HepG2 (cell line): Measurements from ENCODE around the gene TMEM174. TPM values are rescaled to one million over a fixed set of nuclear protein-coding genes. Genes with fewer than 3 reads are reported as not detected.

Experiments used
- ATAC-seq: fragments of 200-7000 bp; cut with Tn5 transposase; 3 replicates; pipeline ENCODE4 v1.9.1; 2020; ENCODE audit warnings: mild to moderate bottlenecking, moderate library complexity
- BruUV-seq: library from RNA; stranded (reverse); fragments of 400-500 nt; replicated peaks from 2 replicates; lab custom pipeline; 2021; lab: Mats Ljungman, UMichigan
- CTCF ChIA-PET: fragments of 300-600 bp; formaldehyde crosslinking; extraction: SDS; loops from one replicate; lab custom pipeline; 2021; ENCODE audit warnings: low total read pairs, inconsistent platforms, low intra/inter-chr PET ratio; lab: Yijun Ruan, JAX
- POLR2A ChIA-PET: fragments of 350-600 bp; sonication (Branson Sonifier 250); formaldehyde crosslinking; loops from one replicate; lab custom pipeline; 2020; ENCODE audit warnings: antibody characterized with exemption, inconsistent platforms; lab: Yijun Ruan, JAX
- DNase-seq: peaks from one replicate; pipeline ENCODE4 v3.0.0-alpha.2; 2015; ENCODE audit warnings: low spot score
- FAIRE-seq: peaks from 3 replicates; lab custom pipeline; 2011; peaks lifted over from hg19 to GRCh38; lab: Jason Lieb, UNC
- H2AFZ ChIP-seq: one replicate; pipeline ENCODE4 v1.6.1; 2011; ENCODE audit warnings: low read length, inconsistent platforms
- H3K27ac ChIP-seq: fragments of 300-600 bp; 3 replicates; pipeline ENCODE4 v1.8.0; 2011; ENCODE audit warnings: mixed run types, mild to moderate bottlenecking, mixed read lengths, low read length, inconsistent platforms; ENCODE audit not compliant: insufficient read depth; ENCODE audit errors: extremely low read length
- H3K27me3 ChIP-seq, 2 experiments: fragments of 200-600 bp in 1 of 2; 2 replicates in 1 of 2; 3 replicates in 1 of 2; pipeline versions ENCODE4 v1.6.0 to v1.8.0; 2011; ENCODE audit warnings: low read length in 2 of 2, mild to moderate bottlenecking in 2 of 2, moderate library complexity in 2 of 2, inconsistent platforms in 1 of 2; ENCODE audit not compliant: insufficient read depth in 2 of 2, control insufficient read depth in 1 of 2
- H3K36me3 ChIP-seq, 2 experiments: fragments of 200-600 bp in 1 of 2; replicated peaks in 1 of 2; 2 replicates in 1 of 2; 3 replicates in 1 of 2; pipeline versions ENCODE4 v1.5.1 to v1.8.0; 2011; ENCODE audit warnings: low read length in 2 of 2, inconsistent platforms in 1 of 2; ENCODE audit not compliant: insufficient read depth in 2 of 2, control insufficient read depth in 1 of 2
- H3K4me1 ChIP-seq: 2 replicates; pipeline ENCODE4 v1.5.1; 2012; ENCODE audit warnings: low read length, inconsistent platforms; ENCODE audit not compliant: insufficient read depth
- H3K4me2 ChIP-seq: 2 replicates; pipeline ENCODE4 v1.6.0; 2011; ENCODE audit warnings: low read depth, low read length, inconsistent platforms
- H3K4me3 ChIP-seq, 3 experiments: fragments of 200-600 bp in 1 of 3; sonication (generic), shearing (Covaris generic) in 1 of 3; replicated peaks in 1 of 3; 2 replicates each; pipeline ENCODE4 v1.5.1; 2011 to 2016; ENCODE audit warnings: low read length in 3 of 3, inconsistent platforms in 2 of 3, low read depth in 2 of 3, mild to moderate bottlenecking in 2 of 3, control low read depth in 1 of 3, mixed read lengths in 1 of 3; ENCODE audit not compliant: insufficient read depth in 1 of 3
- H3K79me2 ChIP-seq: one replicate; pipeline ENCODE4 v1.6.1; 2011; ENCODE audit warnings: low read length, inconsistent platforms; ENCODE audit not compliant: insufficient read depth
- H3K9ac ChIP-seq: 2 replicates; pipeline ENCODE4 v1.6.0; 2011; ENCODE audit warnings: mild to moderate bottlenecking, low read depth, low read length, inconsistent platforms; ENCODE audit not compliant: insufficient read depth
- H3K9me3 ChIP-seq: 2 replicates; pipeline ENCODE4 v1.5.1; 2012; ENCODE audit warnings: mild to moderate bottlenecking, low read length
- H4K20me1 ChIP-seq: 2 replicates; pipeline ENCODE4 v1.6.0; 2011; ENCODE audit warnings: inconsistent platforms, mild to moderate bottlenecking, low read length, moderate library complexity; ENCODE audit not compliant: insufficient read depth
- ATF7 ChIP-seq, 2 experiments: fragments of 450-650 bp in 1 of 2; sonication (generic) in 1 of 2; formaldehyde crosslinking in 1 of 2; IDR thresholded peaks; 2 replicates each; pipeline versions ENCODE4 v1.4.0 to v1.6.1; 2016 to 2020; ENCODE audit warnings: antibody characterized with exemption in 1 of 2, mild to moderate bottlenecking in 1 of 2, missing genetic modification reagents in 1 of 2
- KDM3A ChIP-seq: IDR thresholded peaks from 2 replicates; pipeline ENCODE4 v1.6.1; 2018; ENCODE audit warnings: low read depth, missing compliant biosample characterization
- STAT6 ChIP-seq: sonication (generic); formaldehyde crosslinking; IDR thresholded peaks from 2 replicates; pipeline ENCODE4 v1.4.0; 2020; ENCODE audit warnings: missing genetic modification reagents, mild to moderate bottlenecking, borderline replicate concordance
- ZNF24 ChIP-seq: fragments of 450-650 bp; IDR thresholded peaks from 2 replicates; pipeline ENCODE4 v1.6.1; 2017; ENCODE audit warnings: antibody characterized with exemption, mild to moderate bottlenecking
- WGBS: methylation state at CpG from one replicate; pipeline ENCODE4 v1.1.6; 2017; ENCODE audit warnings: low lambda C conversion rate; 5-methylcytosine and 5-hydroxymethylcytosine counted together
- in situ Hi-C: cut with HindIII; loops from 2 replicates; pipeline ENCODE4 v1.10.0; 2017; ENCODE audit warnings: low pct_unique_long_range_greater_than_20kb; ENCODE audit not compliant: extremely low pct_ligation_motif_present
- intact Hi-C: fragments of 100-400 bp; cut with micrococcal nuclease; formaldehyde crosslinking; loops from one replicate; pipeline ENCODE4 v1.10.0; 2022; ENCODE audit not compliant: unreplicated experiment
- polyA plus RNA-seq, 8 experiments: library from polyadenylated mRNA; depleted of rRNA in 3 of 8; stranded (reverse) in 7 of 8; unstranded in 1 of 8; fragments of >200 nt; fragmentation: Illumina TruSeq in 4 of 8; extraction: Trizol in 4 of 8; gene quantifications; 2 replicates each; pipeline versions ENCODE4 v1.2.1 to v1.2.3, GENCODE V29; 2011 to 2016; ENCODE audit warnings: low read depth in 4 of 8, missing spikeins in 1 of 8, mixed read lengths in 1 of 8; ENCODE audit not compliant: insufficient read depth in 1 of 8
- total RNA-seq, 5 experiments: library from RNA; depleted of rRNA; stranded (reverse); fragments of >200 nt; fragmentation: Illumina TruSeq; extraction: Trizol; gene quantifications; 2 replicates each; pipeline ENCODE4 v1.2.3, GENCODE V29; 2016; ENCODE audit warnings: low read depth in 1 of 5

TMEM174 gene
- total and polyA plus RNA-seq, 2 of the 13 experiments (the other 11 are each of a cell fraction or from before 2014, with no cell fraction given), result not detected

- TF ChIP-seq STAT6 (CRISPR knock-in tag) (no peak), ZNF24 (no peak)
These were observed 33.5 kb upstream of the TMEM174 start (continued) for GRCh38 chr5:73139485-73139884.

- no peak overlapping the region for H3K27ac ChIP-seq
- H3K9ac ChIP-seq, result no peak overlapping the region
- in situ Hi-C loops (no loop called here), intact Hi-C loops (no loop called here)
- 38% methylated on average over 1 of the region's 1 CpG for WGBS
- ChIA-PET CTCF (no interaction called here), POLR2A (no interaction called here)
- no peak overlapping the region for H3K4me2 ChIP-seq
- BruUV-seq, result no TSS peak
- TF ChIP-seq ATF7 (IDR thresholded peaks at IDR 0.05), result peak; percentile 57
- TF ChIP-seq ATF7 (CRISPR knock-in tag; IDR thresholded peaks at IDR 0.05), result no peak
- no peak for TF ChIP-seq KDM3A (CRISPR knock-in tag)
- H3K27me3 ChIP-seq, result peaks cover 3 to 17% of the 10 kb centered on the region in 2 experiments
- DNase-seq (no peak), FAIRE-seq (no peak), ATAC-seq (no peak)
- no peak overlapping the region for H2AFZ ChIP-seq
- H4K20me1 ChIP-seq, result no peaks in the 10 kb centered on the region
- H3K79me2 ChIP-seq, result no peaks in the 10 kb centered on the region
- H3K4me3 ChIP-seq, result no peak overlapping the region
- H3K4me1 ChIP-seq, result no peaks in the 10 kb centered on the region
- no peaks in the 10 kb centered on the region for H3K36me3 ChIP-seq
- H3K9me3 ChIP-seq, result no peaks in the 10 kb centered on the region
These were observed 32.2 kb upstream of the TMEM174 start for GRCh38 chr5:73140801-73141200.
